H9 (cell line): Measurements from ENCODE around the gene DERL2. TPM values are rescaled to one million over a fixed set of nuclear protein-coding genes. Genes with fewer than 3 reads are reported as not detected.

ENCODE experiments used
- DNase-seq: peaks from one replicate; pipeline ENCODE4 v3.0.0-alpha.2; 2017
- H2AFZ ChIP-seq: one replicate; pipeline ENCODE4 v1.6.1; 2013; ENCODE audit warnings: mild to moderate bottlenecking, low read length, control low read depth, moderate library complexity
- H2AK5ac ChIP-seq: 2 replicates; pipeline ENCODE4 v1.6.1; 2013; ENCODE audit warnings: low read length, control low read depth, mixed read lengths; ENCODE audit not compliant: insufficient read length
- H2BK120ac ChIP-seq: one replicate; pipeline ENCODE4 v1.6.1; 2013; ENCODE audit warnings: low read depth, mild to moderate bottlenecking, low read length, control low read depth, inconsistent platforms; ENCODE audit not compliant: poor library complexity, severe bottlenecking
- H2BK12ac ChIP-seq: 2 replicates; pipeline ENCODE4 v1.6.1; 2013; ENCODE audit warnings: low read length, control low read depth, mixed read lengths, low read depth; ENCODE audit not compliant: insufficient read length
- H2BK15ac ChIP-seq: 2 replicates; pipeline ENCODE4 v1.6.1; 2013; ENCODE audit warnings: low read depth, low read length, control low read depth
- H2BK20ac ChIP-seq: one replicate; pipeline ENCODE4 v1.6.1; 2013; ENCODE audit warnings: low read depth, mild to moderate bottlenecking, low read length, control low read depth, inconsistent platforms; ENCODE audit not compliant: poor library complexity, severe bottlenecking
- H2BK5ac ChIP-seq: 2 replicates; pipeline ENCODE4 v1.6.1; 2013; ENCODE audit warnings: low read length, control low read depth, mixed read lengths; ENCODE audit not compliant: insufficient read length
- H3K14ac ChIP-seq: 2 replicates; pipeline ENCODE4 v1.6.1; 2013; ENCODE audit warnings: low read length, control low read depth; ENCODE audit not compliant: insufficient read depth
- H3K18ac ChIP-seq: 2 replicates; pipeline ENCODE4 v1.6.1; 2013; ENCODE audit warnings: low read depth, mild to moderate bottlenecking, mixed read lengths, low read length, control low read depth; ENCODE audit not compliant: insufficient read length
- H3K23ac ChIP-seq: 2 replicates; pipeline ENCODE4 v1.6.1; 2013; ENCODE audit warnings: low read length, control low read depth, mixed read lengths, low read depth; ENCODE audit not compliant: insufficient read length
- H3K23me2 ChIP-seq: 2 replicates; pipeline ENCODE4 v1.6.1; 2013; ENCODE audit warnings: low read depth, mild to moderate bottlenecking, mixed read lengths, low read length, control low read depth; ENCODE audit not compliant: insufficient read length, poor library complexity, severe bottlenecking
- H3K27ac ChIP-seq: 2 replicates; pipeline ENCODE4 v1.5.1; 2013; ENCODE audit warnings: low read length, control low read depth, mixed read lengths, low read depth; ENCODE audit not compliant: insufficient read length
- H3K27me3 ChIP-seq: 2 replicates; pipeline ENCODE4 v1.6.1; 2013; ENCODE audit warnings: low read length, control low read depth, inconsistent platforms; ENCODE audit not compliant: insufficient read depth
- H3K4ac ChIP-seq: 2 replicates; pipeline ENCODE4 v1.6.1; 2013; ENCODE audit warnings: low read depth, mild to moderate bottlenecking, control low read depth, inconsistent platforms, low read length, moderate library complexity
- H3K4me1 ChIP-seq: 2 replicates; pipeline ENCODE4 v1.6.1; 2013; ENCODE audit warnings: low read length, control low read depth, inconsistent platforms; ENCODE audit not compliant: insufficient read depth
- H3K4me2 ChIP-seq: 2 replicates; pipeline ENCODE4 v1.6.1; 2013; ENCODE audit warnings: low read length, control low read depth, mixed read lengths; ENCODE audit not compliant: insufficient read length, insufficient read depth
- H3K56ac ChIP-seq: 2 replicates; pipeline ENCODE4 v1.6.1; 2013; ENCODE audit warnings: low read depth, mild to moderate bottlenecking, mixed read lengths, low read length, control low read depth; ENCODE audit not compliant: insufficient read length
- H3K79me1 ChIP-seq: 2 replicates; pipeline ENCODE4 v1.6.1; 2013; ENCODE audit warnings: low read depth, mild to moderate bottlenecking, moderate library complexity, low read length, control low read depth, inconsistent platforms; ENCODE audit not compliant: insufficient read depth, poor library complexity, severe bottlenecking
- H3K79me2 ChIP-seq: 2 replicates; pipeline ENCODE4 v1.6.1; 2013; ENCODE audit warnings: low read length, control low read depth, inconsistent platforms; ENCODE audit not compliant: insufficient read depth
- H3K9ac ChIP-seq: 2 replicates; pipeline ENCODE4 v1.6.1; 2013; ENCODE audit warnings: low read length, control low read depth, mixed read lengths; ENCODE audit not compliant: insufficient read length; ENCODE audit errors: extremely low read depth
- H3K9me3 ChIP-seq: one replicate; pipeline ENCODE4 v1.6.1; 2013; ENCODE audit warnings: low read depth, low read length, inconsistent platforms; ENCODE audit not compliant: control insufficient read depth
- H3T11ph ChIP-seq: one replicate; pipeline ENCODE4 v1.6.1; 2013; ENCODE audit warnings: mild to moderate bottlenecking, low read length, control low read depth, inconsistent platforms
- H4K20me1 ChIP-seq: one replicate; pipeline ENCODE4 v1.6.1; 2013; ENCODE audit not compliant: control insufficient read depth, insufficient read length, insufficient read depth
- H4K5ac ChIP-seq: 2 replicates; pipeline ENCODE4 v1.6.1; 2013; ENCODE audit warnings: low read depth, mild to moderate bottlenecking, mixed read lengths, low read length, control low read depth; ENCODE audit not compliant: insufficient read length
- H4K8ac ChIP-seq: replicated peaks from 2 replicates; pipeline ENCODE4 v1.6.1; 2013; ENCODE audit warnings: low read length, control low read depth, mixed read lengths, low read depth; ENCODE audit not compliant: insufficient read length
- H4K91ac ChIP-seq: 2 replicates; pipeline ENCODE4 v1.6.1; 2013; ENCODE audit warnings: low read depth, mild to moderate bottlenecking, moderate library complexity, mixed read lengths, low read length, control low read depth; ENCODE audit not compliant: insufficient read length
- H3K27ac Mint-ChIP-seq, 3 experiments: 2 replicates in 2 of 3; 3 replicates in 1 of 3; pipeline ENCODE4 v1.8.0; 2020 to 2021; ENCODE audit warnings: mixed read lengths in 3 of 3, mild to moderate bottlenecking in 1 of 3, moderate library complexity in 1 of 3
- H3K27me3 Mint-ChIP-seq: 2 replicates; pipeline ENCODE4 v1.8.0; 2021; ENCODE audit warnings: low read depth, mild to moderate bottlenecking, moderate library complexity, mixed read lengths
- H3K36me3 Mint-ChIP-seq, 3 experiments: 2 replicates in 2 of 3; 3 replicates in 1 of 3; pipeline ENCODE4 v1.8.0; 2020 to 2021; ENCODE audit warnings: low read depth in 3 of 3, mixed read lengths in 3 of 3; ENCODE audit not compliant: insufficient read depth in 1 of 3
- H3K4me1 Mint-ChIP-seq, 2 experiments: 2 replicates each; pipeline ENCODE4 v1.8.0; 2020; ENCODE audit warnings: mixed read lengths in 2 of 2
- H3K4me3 Mint-ChIP-seq, 2 experiments: 2 replicates in 1 of 2; 3 replicates in 1 of 2; pipeline ENCODE4 v1.8.0; 2020 to 2021; ENCODE audit warnings: mild to moderate bottlenecking in 2 of 2, mixed read lengths in 2 of 2, moderate library complexity in 1 of 2
- H3K9me3 Mint-ChIP-seq, 2 experiments: 2 replicates in 1 of 2; 3 replicates in 1 of 2; pipeline ENCODE4 v1.8.0; 2020; ENCODE audit warnings: mild to moderate bottlenecking in 2 of 2, mixed read lengths in 2 of 2, moderate library complexity in 1 of 2
- CTCF ChIP-seq: fragments of 200-600 bp; sonication (generic); conservative IDR thresholded peaks from 3 replicates; pipeline ENCODE4 v1.8.0; 2021; ENCODE audit warnings: antibody characterized with exemption, mild to moderate bottlenecking
- WGBS: extraction: QIAGEN DNeasy Blood & Tissue Kit; methylation state at CpG from one replicate; pipeline ENCODE4 v1.1.7; 2013; ENCODE audit warnings: missing lambda C conversion rate, low lambda C conversion rate, mixed read lengths; ENCODE audit not compliant: insufficient read length; ENCODE audit errors: extremely low coverage; 5-methylcytosine and 5-hydroxymethylcytosine counted together
- total RNA-seq: library from RNA; stranded (reverse); gene quantifications from 2 replicates; pipeline ENCODE4 v1.2.1, GENCODE V29; 2021

The DERL2 gene
- total RNA-seq, 1 experiment from 2014 or later: 83.2 TPM

GRCh38 chr17:5472511-5472910 lies 13.5 kb downstream of the DERL2 start:
- Histone ChIP-seq H3K79me2 (peaks cover 8% of the 10 kb centered on the region; the same call in 1 of the 2 replicates), H3K27me3 (no peaks in the 10 kb centered on the region), H4K8ac (no peak overlapping the region), H2BK12ac (no peak overlapping the region), H3K9ac (no peak overlapping the region), H3K9me3 (no peaks in the 10 kb centered on the region), H2BK15ac (no peak overlapping the region), H2AK5ac (no peak overlapping the region), H2BK120ac (no peak overlapping the region), H3K27ac (no peak overlapping the region), H3K79me1 (no peaks in the 10 kb centered on the region), H3K4me1 (no peaks in the 10 kb centered on the region), H2BK5ac (no peak overlapping the region), H2AFZ (no peak overlapping the region), H4K20me1 (no peaks in the 10 kb centered on the region), H4K5ac (no peak overlapping the region), H3K4ac (no peak overlapping the region), H3K56ac (no peak overlapping the region), H3K18ac (no peak overlapping the region), H4K91ac (no peak overlapping the region), H3T11ph (no peak overlapping the region), H2BK20ac (no peak overlapping the region), H3K4me2 (no peak overlapping the region), H3K23ac (no peak overlapping the region), H3K23me2 (peaks cover 9% of the 10 kb centered on the region), H3K14ac (no peak overlapping the region)
- no peak overlapping the region for H3K4me3 Mint-ChIP-seq
- TF ChIP-seq CTCF: no peak
- H3K4me1 Mint-ChIP-seq: peaks cover 0 to 5% of the 10 kb centered on the region in 2 experiments; a peak in 2 of 4 replicates
- no peak for DNase-seq
- no peaks in the 10 kb centered on the region; the same call in 1 of the 2 replicates for H3K27me3 Mint-ChIP-seq
- no peak overlapping the region for H3K27ac Mint-ChIP-seq
- no CpG with 5 or more reads among the region's 3 CpGs for WGBS
- H3K36me3 Mint-ChIP-seq: peaks cover 17 to 42% (median 32%) of the 10 kb centered on the region in 3 experiments
- no peaks in the 10 kb centered on the region for H3K9me3 Mint-ChIP-seq
